Ishikawa (cell line): ENCODE results near the gene MSLN.

Source experiments
- CEBPB ChIP-seq: IDR thresholded peaks from 2 replicates; pipeline ENCODE4 v1.6.1; 2012
- CREB1 ChIP-seq: IDR thresholded peaks from 2 replicates; pipeline ENCODE4 v1.6.1; 2012; ENCODE audit warnings: low read depth
- EP300 ChIP-seq: IDR thresholded peaks from 2 replicates; pipeline ENCODE4 v1.6.1; 2012; ENCODE audit warnings: borderline replicate concordance
- FOXM1 ChIP-seq: IDR thresholded peaks from 2 replicates; pipeline ENCODE4 v1.6.1; 2012; ENCODE audit warnings: low read depth, borderline replicate concordance
- YY1 ChIP-seq: IDR thresholded peaks from 2 replicates; pipeline ENCODE4 v1.6.1; 2012; ENCODE audit warnings: low read depth

DNA sequence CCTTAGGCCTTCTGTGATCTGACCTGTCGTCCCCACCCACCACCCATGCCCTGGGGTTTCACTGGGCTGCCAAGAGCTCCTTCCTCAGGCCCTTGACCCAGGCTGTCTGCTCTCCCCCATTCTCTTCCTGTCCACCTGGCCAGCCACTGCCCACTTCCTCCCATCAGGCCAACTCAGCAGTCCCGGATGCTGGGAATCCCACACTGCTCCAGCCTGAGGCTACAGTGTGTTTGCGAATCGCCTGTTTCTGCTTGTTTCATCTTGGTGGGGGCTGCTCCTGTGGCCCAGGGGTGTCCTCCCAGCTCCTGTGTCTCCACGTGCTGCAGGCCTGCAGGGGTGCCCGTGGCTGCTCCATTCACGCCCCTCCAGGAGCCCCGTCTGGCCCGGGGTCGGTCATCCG is 46.5 kb upstream of the MSLN start:
- TF ChIP-seq FOXM1 (no peak), EP300 (no peak), YY1 (no peak), CEBPB (no peak), CREB1 (no peak)
